Measurements from ENCODE around the gene UBAP1.
"Not testable (repeated sequence)": the region's sequence is repeated elsewhere in the genome, so short reads cannot be mapped to it uniquely, and the experiment has no call there.

The UBAP1 gene

GRCh38 chr9:34178436-34179212, at the start of gene UBAP1:
UBAP1 (plus strand) TSS chr9:34179043; CDS start chr9:34220915, 41,872 bp downstream.
- in situ Hi-C loops (cut with HindIII; ENCODE audit: low pct_ligation_motif_present, low pct_unique_long_range_greater_than_20kb, low sequenced_read_pairs), result no loop called here
- peak; percentile 97 for DNase-seq

GRCh38 chr9:34131571-34131970, 47.3 kb upstream of the UBAP1 start:
- DNase-seq, result no peak
- in situ Hi-C loops (cut with HindIII; ENCODE audit: low pct_ligation_motif_present, low pct_unique_long_range_greater_than_20kb, low sequenced_read_pairs), result no loop called here

GRCh38 chr9:34133436-34133949, 45.4 kb upstream of the UBAP1 start:
- no peak for DNase-seq
- in situ Hi-C loops (cut with HindIII; ENCODE audit: low pct_ligation_motif_present, low pct_unique_long_range_greater_than_20kb, low sequenced_read_pairs), result no loop called here

- in situ Hi-C loops (cut with HindIII; ENCODE audit: low pct_ligation_motif_present, low pct_unique_long_range_greater_than_20kb, low sequenced_read_pairs), result no loop called here
- DNase-seq, result no peak
These were observed 44.3 kb upstream of the UBAP1 start for GRCh38 chr9:34134521-34134920.

DNA sequence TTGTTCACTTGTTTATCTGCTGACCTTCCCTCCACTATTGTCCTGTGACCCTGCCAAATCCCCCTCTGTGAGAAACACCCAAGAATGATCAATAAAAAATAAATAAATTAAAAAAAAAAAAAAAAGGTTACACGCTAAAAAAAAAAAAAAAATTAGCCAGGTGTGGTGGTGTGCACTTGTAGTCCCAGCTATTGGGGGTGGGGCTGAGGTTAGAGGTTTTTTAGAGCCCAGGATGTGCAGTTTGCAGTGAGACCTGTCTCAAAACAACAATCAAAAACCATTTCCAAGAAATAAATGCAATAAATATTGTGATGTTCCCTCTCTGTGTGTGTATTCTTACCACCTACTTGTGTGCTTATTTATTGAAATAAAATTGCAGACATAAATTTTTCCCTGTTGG, 40.2 kb upstream of the UBAP1 start:
- in situ Hi-C loops (cut with HindIII; ENCODE audit: low pct_ligation_motif_present, low pct_unique_long_range_greater_than_20kb, low sequenced_read_pairs); DNase-seq: not testable (repeated sequence)

GRCh38 chr9:34139477-34140146, 39.2 kb upstream of the UBAP1 start:
- peak; percentile 68 for DNase-seq
- in situ Hi-C loops (cut with HindIII; ENCODE audit: low pct_ligation_motif_present, low pct_unique_long_range_greater_than_20kb, low sequenced_read_pairs), result no loop called here

DNA sequence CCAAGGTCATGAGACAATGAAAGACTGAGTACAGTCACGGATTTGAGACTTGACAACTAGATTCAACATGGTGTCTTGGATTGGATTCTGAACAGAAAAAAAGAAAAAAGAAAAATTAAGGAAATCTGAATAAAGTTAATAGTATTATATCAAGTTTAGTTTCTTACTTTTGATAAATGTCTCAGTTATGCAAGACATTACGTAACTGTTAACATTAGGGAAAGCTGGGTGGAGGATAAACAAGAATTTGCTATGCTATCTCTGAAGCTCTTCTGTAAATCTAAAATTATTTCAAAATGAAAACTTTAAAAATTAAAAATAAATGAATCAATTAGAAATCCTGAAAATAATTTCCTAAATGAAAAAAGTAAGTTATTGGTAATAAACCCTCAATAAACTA, 38.0 kb upstream of the UBAP1 start:
- DNase-seq, result no peak
- in situ Hi-C loops (cut with HindIII; ENCODE audit: low pct_ligation_motif_present, low pct_unique_long_range_greater_than_20kb, low sequenced_read_pairs), result no loop called here

DNA sequence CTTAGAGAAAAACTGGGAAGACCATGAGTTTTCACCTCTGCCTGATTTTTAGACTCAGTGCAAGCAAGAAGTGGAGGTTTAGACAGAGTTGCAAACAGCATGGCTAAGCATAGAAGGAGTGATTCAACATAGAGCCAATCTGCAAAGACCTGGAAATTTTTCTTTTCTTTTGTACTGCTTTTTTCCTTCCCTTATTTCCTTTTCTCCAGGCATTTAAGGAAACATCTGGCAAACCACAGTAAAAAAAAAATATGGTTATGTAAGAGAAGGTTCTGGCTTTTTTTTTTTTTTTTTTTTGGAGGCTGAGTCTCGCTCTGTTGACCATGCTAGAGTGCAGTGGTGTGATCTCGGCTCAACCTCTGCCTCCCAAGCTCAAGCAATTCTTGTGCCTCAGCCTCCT, 35.7 kb upstream of the UBAP1 start:
- in situ Hi-C loops (cut with HindIII; ENCODE audit: low pct_ligation_motif_present, low pct_unique_long_range_greater_than_20kb, low sequenced_read_pairs), result no loop called here
- DNase-seq, result no peak

GRCh38 chr9:34145165-34145564, 33.7 kb upstream of the UBAP1 start:
- in situ Hi-C loops (cut with HindIII; ENCODE audit: low pct_ligation_motif_present, low pct_unique_long_range_greater_than_20kb, low sequenced_read_pairs), result no loop called here
- peak; percentile 2 for DNase-seq

GRCh38 chr9:34151398-34151797, 27.4 kb upstream of the UBAP1 start:
- no peak for DNase-seq
- in situ Hi-C loops (cut with HindIII; ENCODE audit: low pct_ligation_motif_present, low pct_unique_long_range_greater_than_20kb, low sequenced_read_pairs), result no loop called here

DNA sequence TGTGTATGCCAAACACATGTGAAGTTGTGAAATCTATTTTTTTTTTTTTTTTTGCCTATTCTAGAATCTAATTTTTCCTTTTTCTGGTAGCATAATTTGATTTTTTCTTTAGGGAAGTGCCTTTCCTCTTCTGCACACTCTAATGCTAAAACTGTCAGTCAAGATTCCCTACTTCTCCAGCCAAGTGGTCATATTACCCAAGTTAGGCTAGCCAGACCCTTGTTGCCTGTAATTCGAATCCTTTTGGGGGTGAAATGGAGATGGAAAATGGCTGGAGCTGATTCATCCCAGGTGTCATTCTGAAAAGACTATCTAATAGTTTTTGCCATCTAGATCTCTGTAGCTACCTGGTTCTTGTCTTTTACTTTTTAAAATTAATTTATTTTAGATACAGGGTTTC, 24.8 kb upstream of the UBAP1 start:
- in situ Hi-C loops (cut with HindIII; ENCODE audit: low pct_ligation_motif_present, low pct_unique_long_range_greater_than_20kb, low sequenced_read_pairs), result no loop called here
- no peak for DNase-seq

GRCh38 chr9:34157318-34157717, 21.5 kb upstream of the UBAP1 start:
- in situ Hi-C loops (cut with HindIII; ENCODE audit: low pct_ligation_motif_present, low pct_unique_long_range_greater_than_20kb, low sequenced_read_pairs), result no loop called here
- no peak for DNase-seq

- in situ Hi-C loops (cut with HindIII; ENCODE audit: low pct_ligation_motif_present, low pct_unique_long_range_greater_than_20kb, low sequenced_read_pairs), result no loop called here
- no peak for DNase-seq
These were observed 20.9 kb upstream of the UBAP1 start for GRCh38 chr9:34157898-34158297.

- in situ Hi-C loops (cut with HindIII; ENCODE audit: low pct_ligation_motif_present, low pct_unique_long_range_greater_than_20kb, low sequenced_read_pairs), result no loop called here
- DNase-seq, result no peak
These were observed 20.4 kb upstream of the UBAP1 start for GRCh38 chr9:34158362-34158869.

DNA sequence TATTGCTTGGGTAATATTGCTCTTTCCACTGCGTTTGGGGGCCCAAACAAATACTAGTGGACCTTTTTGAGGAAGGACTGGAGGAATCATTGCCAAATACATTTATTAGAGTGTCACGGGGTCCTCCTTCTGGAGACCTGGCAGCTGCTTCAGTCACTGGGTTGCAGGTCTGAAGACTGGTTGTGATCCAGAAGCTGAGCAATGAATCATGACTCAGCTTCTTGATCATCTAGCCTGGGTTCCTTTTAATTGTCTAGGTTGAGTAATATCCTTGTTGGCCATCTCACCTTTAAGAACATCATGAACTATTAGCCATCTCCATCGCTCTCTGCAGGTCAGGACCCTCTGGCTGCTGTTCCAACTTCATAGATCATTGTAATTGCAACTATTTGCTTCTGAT, 15.4 kb upstream of the UBAP1 start:
- in situ Hi-C loops (cut with HindIII; ENCODE audit: low pct_ligation_motif_present, low pct_unique_long_range_greater_than_20kb, low sequenced_read_pairs), result no loop called here
- no peak for DNase-seq

DNA sequence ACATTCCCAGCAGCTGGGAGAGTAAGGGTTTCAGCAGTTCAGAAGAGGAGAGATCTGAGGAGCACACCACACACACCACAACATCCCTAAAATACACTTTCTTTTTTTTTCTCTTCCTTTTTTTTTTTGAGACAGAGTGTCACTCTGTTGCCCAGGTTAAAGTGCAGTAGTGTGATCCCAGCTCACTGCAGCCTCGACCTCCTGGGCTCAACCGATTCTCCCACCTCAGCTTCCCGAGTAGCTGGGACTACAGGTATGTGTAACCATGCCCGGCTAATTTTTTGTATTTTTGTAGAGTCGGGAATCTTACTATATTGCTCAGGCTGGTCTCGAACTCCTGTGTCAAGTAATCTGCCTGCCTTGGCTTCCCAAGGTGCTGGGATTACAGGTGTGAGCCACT, 9.7 kb upstream of the UBAP1 start:
- in situ Hi-C loops (cut with HindIII; ENCODE audit: low pct_ligation_motif_present, low pct_unique_long_range_greater_than_20kb, low sequenced_read_pairs), result no loop called here

GRCh38 chr9:34170237-34170991, 8.4 kb upstream of the UBAP1 start:
- in situ Hi-C loops (cut with HindIII; ENCODE audit: low pct_ligation_motif_present, low pct_unique_long_range_greater_than_20kb, low sequenced_read_pairs), result no loop called here

More for the DNA sequence above, 9.7 kb upstream of the UBAP1 start:
- no peak for DNase-seq

GRCh38 chr9:34171753-34172535, 6.9 kb upstream of the UBAP1 start:
- DNase-seq, result no peak
- in situ Hi-C loops (cut with HindIII; ENCODE audit: low pct_ligation_motif_present, low pct_unique_long_range_greater_than_20kb, low sequenced_read_pairs), result no loop called here

More at GRCh38 chr9:34170237-34170991, 8.4 kb upstream of the UBAP1 start:
- DNase-seq, result no peak
